ENCODE data around the gene MPP3.
A peak's percentile ranks its signal among the peaks of the same experiment; 100 is the strongest.

Gene MPP3

DNA sequence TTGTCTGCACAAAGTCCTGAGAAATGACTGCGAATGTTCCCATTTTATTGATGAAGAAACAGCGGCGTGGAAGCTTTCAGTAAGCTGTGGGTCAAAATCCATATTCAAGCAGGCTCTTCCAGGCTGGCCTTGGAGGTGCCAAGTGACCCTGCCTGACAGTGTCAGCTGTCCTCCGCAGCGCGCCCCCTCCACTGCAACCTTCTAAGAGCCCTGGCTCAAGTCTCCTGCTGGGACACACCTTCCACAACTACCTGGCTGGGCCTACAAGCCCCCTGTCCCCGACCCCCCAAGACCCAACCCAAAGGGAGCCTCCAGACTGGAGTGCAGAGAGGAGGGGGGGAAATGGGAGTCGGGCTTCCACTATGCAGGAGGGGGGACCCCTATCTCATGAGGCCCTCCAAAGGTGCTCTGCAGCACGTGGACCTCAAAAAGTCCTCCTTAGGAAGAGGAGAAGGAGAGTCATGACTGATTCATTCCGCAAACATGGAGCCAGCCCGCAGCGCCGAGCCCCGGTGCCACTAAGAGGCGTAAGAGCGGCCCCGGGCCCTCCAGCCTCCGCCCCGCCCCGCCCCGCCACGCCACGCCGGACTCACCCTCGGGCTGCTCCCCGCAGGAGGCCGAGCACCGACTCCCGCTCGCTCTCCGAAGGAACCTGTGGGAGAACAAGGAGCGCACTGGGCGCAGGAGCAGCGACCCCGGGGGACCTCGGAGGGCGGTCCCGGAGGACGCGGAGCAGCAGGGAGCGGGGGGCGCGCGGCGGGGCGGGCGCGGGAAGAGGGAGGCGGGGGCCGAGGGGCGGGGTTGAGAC is 574 bp downstream of the MPP3 start:
- TF ChIP-seq, protein P1, sequence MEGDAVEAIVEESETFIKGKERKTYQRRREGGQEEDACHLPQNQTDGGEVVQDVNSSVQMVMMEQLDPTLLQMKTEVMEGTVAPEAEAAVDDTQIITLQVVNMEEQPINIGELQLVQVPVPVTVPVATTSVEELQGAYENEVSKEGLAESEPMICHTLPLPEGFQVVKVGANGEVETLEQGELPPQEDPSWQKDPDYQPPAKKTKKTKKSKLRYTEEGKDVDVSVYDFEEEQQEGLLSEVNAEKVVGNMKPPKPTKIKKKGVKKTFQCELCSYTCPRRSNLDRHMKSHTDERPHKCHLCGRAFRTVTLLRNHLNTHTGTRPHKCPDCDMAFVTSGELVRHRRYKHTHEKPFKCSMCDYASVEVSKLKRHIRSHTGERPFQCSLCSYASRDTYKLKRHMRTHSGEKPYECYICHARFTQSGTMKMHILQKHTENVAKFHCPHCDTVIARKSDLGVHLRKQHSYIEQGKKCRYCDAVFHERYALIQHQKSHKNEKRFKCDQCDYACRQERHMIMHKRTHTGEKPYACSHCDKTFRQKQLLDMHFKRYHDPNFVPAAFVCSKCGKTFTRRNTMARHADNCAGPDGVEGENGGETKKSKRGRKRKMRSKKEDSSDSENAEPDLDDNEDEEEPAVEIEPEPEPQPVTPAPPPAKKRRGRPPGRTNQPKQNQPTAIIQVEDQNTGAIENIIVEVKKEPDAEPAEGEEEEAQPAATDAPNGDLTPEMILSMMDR (IDR thresholded peaks at IDR 0.05): no peak
- Histone ChIP-seq H3K27me3 (peaks cover 75% of the 10 kb centered on the region), H3K9me3 (no peaks in the 10 kb centered on the region), H3K27ac (no peak overlapping the region), H3K4me1 (ENCODE audit: control insufficient read depth in 1 of 2, insufficient read depth in 1 of 2, low read depth in 1 of 2, low read length in 1 of 2) (peaks cover 4 to 12% of the 10 kb centered on the region in 2 experiments), H3K36me3 (no peaks in the 10 kb centered on the region), H3K4me3 (ENCODE audit: low read depth in 1 of 2, low read length in 1 of 2) (peak overlapping the region in 1 of 2 experiments; percentile 28)

DNA sequence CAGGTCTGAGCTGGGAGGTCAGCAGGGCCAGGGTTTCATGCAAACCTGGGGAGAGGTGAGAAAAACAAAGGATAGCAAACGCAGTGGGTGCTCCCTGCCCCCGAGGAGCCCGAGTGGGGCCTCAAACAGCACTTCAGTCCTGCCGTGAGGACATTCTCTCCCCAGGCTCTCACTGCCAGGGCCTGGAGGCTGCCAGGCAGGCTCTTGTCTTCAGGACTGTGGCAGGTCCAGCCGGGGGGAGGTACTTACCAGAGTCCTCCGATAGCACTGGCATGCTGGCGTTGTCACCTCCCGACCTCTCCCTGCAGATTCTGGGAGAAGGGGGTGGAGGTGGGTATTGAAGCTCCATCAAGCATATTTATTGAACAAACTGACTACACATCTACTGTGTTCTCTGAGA is 1.3 kb downstream of the MPP3 start:
- TF ChIP-seq, protein P1 (IDR thresholded peaks at IDR 0.05): no peak
- H3K27me3 ChIP-seq: peaks cover 75% of the 10 kb centered on the region
- no peak overlapping the region for H3K27ac ChIP-seq
- no peak overlapping the region for H3K4me3 ChIP-seq (ENCODE audit: low read depth in 1 of 2, low read length in 1 of 2)
- no peaks in the 10 kb centered on the region for H3K9me3 ChIP-seq
- peaks cover 4 to 12% of the 10 kb centered on the region in 2 experiments for H3K4me1 ChIP-seq (ENCODE audit: control insufficient read depth in 1 of 2, insufficient read depth in 1 of 2, low read depth in 1 of 2, low read length in 1 of 2)
- H3K36me3 ChIP-seq: no peaks in the 10 kb centered on the region

DNA sequence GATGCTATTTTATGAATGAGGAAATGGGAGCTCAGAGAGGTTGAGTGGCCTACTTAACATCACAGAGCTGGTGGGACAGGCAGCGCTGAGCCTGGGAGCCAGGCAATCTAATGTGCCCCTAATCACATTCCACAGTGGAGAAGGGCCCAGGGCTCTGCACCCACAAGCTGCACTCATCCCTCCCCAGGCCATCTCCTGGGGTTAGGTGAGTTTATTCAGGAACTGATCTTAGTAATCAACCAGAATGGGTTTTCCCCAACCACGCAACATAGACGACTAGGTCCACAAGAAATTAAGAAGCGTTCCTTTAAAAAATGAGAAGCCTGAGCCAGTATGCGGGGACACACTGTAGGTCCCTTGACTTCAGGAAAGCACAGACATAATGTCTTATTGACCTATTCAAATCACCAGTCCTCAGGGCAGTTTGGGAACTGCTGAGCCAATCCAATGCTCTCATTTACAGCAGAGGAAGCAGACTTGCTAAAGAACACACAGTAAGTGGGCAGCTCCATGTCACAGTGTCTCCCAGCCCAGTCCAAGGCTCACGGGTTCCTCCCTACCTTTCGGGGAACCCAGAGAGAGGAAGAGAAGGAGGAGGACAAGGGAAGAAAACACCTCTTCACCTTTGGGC is 2.3 kb downstream of the MPP3 start:
- Histone ChIP-seq H3K36me3 (no peaks in the 10 kb centered on the region), H3K4me1 (ENCODE audit: control insufficient read depth in 1 of 2, insufficient read depth in 1 of 2, low read depth in 1 of 2, low read length in 1 of 2) (peaks cover 4 to 12% of the 10 kb centered on the region in 2 experiments), H3K27me3 (peaks cover 68% of the 10 kb centered on the region), H3K9me3 (no peaks in the 10 kb centered on the region), H3K27ac (no peak overlapping the region), H3K4me3 (ENCODE audit: low read depth in 1 of 2, low read length in 1 of 2) (no peak overlapping the region)
- TF ChIP-seq, protein P1 (IDR thresholded peaks at IDR 0.05): no peak

DNA sequence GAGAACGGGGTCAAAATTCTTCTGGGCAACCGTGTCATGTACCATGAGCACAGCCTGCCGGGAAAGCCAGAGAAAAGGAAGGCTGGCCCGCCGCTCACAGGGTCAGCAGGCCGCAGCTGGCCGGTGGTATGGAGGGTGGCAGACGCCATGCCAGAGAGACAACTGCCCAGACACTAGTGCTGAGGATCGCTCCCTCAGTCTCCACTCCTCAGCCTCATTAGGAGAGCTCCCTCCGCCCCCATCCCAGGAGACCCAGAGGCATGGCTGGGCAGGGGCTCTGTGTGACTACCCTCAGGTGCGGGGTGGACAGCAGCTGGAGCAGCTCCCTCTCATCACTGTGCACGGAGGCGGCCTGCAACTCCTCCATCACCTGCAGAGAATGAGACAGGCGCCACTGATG is 3.2 kb downstream of the MPP3 start:
- H3K4me3 ChIP-seq (ENCODE audit: low read depth in 1 of 2, low read length in 1 of 2): no peak overlapping the region
- H3K27ac ChIP-seq: no peak overlapping the region
- H3K36me3 ChIP-seq: no peaks in the 10 kb centered on the region
- TF ChIP-seq, protein P1 (IDR thresholded peaks at IDR 0.05): no peak
- peaks cover 60% of the 10 kb centered on the region for H3K27me3 ChIP-seq
- no peaks in the 10 kb centered on the region for H3K9me3 ChIP-seq
- peaks cover 4 to 12% of the 10 kb centered on the region in 2 experiments for H3K4me1 ChIP-seq (ENCODE audit: control insufficient read depth in 1 of 2, insufficient read depth in 1 of 2, low read depth in 1 of 2, low read length in 1 of 2)

DNA sequence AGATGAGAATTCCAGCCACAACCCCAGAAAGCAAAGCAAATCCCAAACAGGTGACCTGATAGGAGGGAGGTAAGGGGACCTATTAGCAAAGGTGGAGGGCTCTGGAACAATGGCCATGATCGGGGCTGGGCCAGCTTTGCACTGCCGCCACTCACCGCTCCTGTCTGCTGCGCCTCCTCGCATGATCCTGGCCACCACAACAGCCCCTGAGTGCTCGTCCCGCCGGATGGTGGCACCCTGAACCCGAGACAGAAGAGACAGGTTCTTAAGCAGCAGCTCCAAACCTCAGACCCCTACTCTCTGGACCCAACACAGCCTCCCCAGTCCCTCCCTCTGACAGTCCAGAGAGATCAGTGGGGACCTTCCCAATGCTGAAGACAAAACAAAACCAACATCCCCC is 5.3 kb downstream of the MPP3 start:
- H3K27me3 ChIP-seq: peaks cover 38% of the 10 kb centered on the region
- no peaks in the 10 kb centered on the region for H3K9me3 ChIP-seq
- no peak overlapping the region for H3K27ac ChIP-seq
- H3K4me1 ChIP-seq (ENCODE audit: control insufficient read depth in 1 of 2, insufficient read depth in 1 of 2, low read depth in 1 of 2, low read length in 1 of 2): peaks cover 0 to 3% of the 10 kb centered on the region in 2 experiments
- no peaks in the 10 kb centered on the region for H3K36me3 ChIP-seq
- no peak overlapping the region for H3K4me3 ChIP-seq (ENCODE audit: low read depth in 1 of 2, low read length in 1 of 2)
- TF ChIP-seq, protein P1 (IDR thresholded peaks at IDR 0.05): no peak
